ENCODE results near the gene MYO15B.

The MYO15B gene

DNA sequence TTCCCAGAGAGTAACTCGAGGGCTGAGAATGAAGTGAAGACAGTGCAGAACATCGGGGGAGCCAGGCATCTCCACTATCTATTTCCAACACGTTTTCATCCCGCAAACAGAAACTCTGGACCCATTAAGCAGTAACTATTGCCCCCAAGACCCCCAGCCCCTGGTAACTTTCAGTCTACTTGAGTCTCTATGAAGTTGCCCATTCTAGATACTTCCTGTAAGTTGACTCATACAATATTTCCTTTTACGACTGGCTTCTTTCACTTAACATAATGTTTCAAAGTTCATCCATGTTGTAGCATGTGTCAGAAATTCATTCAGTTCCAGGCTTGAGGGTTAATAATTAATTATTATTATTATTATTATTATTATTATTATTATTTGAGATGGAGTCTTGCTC lies 19.5 kb downstream of the MYO15B start:
- H3K36me3 ChIP-seq (ENCODE audit: insufficient read depth, low read length), result no peaks in the 10 kb centered on the region
- no peaks in the 10 kb centered on the region for H3F3A ChIP-seq (ENCODE audit: insufficient read depth, low read length)

DNA sequence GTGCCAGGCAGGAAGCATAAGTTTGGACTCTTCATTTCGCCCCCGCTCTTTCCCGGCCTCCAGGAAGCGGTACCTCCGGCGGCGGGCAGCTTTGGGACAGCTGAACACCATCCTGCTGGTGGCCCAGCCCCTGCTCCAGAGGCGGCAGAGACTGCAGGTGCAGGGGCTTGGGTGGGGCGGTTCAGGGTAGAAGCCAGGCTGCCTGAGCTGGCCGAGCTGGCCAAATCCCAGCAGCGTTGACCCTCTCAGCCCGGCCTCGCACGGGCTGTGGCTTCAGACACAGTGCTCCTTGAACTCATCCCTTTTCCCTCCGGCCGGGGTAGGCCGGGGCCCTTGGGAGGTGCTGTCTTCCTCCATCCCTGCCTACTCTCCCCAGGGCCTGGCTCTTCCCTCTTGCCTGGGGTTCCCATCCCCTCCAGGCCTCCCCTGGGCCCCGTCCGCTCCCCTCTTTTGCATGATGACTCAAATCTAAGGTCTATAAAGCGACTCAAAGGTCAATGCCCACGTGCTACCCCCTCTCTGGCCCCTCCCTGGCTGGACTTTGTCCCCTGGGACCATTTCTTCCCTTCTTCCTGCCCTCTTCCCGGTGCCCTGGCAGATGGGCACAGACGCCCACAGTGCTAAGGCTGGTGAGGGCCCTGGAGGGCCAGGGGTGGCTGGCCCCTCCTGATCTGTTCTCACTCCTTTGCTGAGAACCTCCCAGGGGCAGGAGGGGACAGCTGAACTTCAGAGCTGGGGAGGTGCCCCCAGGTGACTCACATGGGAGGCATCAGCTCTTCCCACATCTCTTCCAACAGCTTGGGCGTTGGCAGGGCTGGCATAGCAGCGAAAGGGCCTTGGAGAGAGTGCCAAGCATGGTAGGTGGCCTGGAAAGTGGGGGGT lies 22.7 kb downstream of the MYO15B start:
- Histone ChIP-seq H2AFZ (ENCODE audit: low read length) (no peak overlapping the region), H3K9ac (ENCODE audit: low read length) (no peak overlapping the region), H3K4me1 (ENCODE audit: insufficient read depth, low read length, severe bottlenecking) (no peaks in the 10 kb centered on the region), H3K79me2 (ENCODE audit: insufficient read depth, low read length) (no peaks in the 10 kb centered on the region), H3K4me2 (ENCODE audit: low read length) (no peak overlapping the region), H3K27ac (ENCODE audit: low read depth, low read length, poor library complexity, severe bottlenecking) (no peak overlapping the region), H3F3A (ENCODE audit: insufficient read depth, low read length) (no peaks in the 10 kb centered on the region), H3K36me3 (ENCODE audit: insufficient read depth, low read length) (no peaks in the 10 kb centered on the region), H3K9me3 (ENCODE audit: low read length) (no peaks in the 10 kb centered on the region), H3K9me2 (ENCODE audit: low read depth, low read length) (no peaks in the 10 kb centered on the region), H3K4me3 (ENCODE audit: low read depth, low read length, poor library complexity, severe bottlenecking) (no peak overlapping the region), H4K20me1 (ENCODE audit: insufficient read depth, low read length) (no peaks in the 10 kb centered on the region), H3K27me3 (ENCODE audit: insufficient read depth, low read length) (peaks cover 6% of the 10 kb centered on the region; the same call in 1 of the 2 replicates)
- TF ChIP-seq EZH2 (IDR thresholded peaks at IDR 0.05; ENCODE audit: borderline replicate concordance, low read length), result no peak
- TF ChIP-seq, protein P1, sequence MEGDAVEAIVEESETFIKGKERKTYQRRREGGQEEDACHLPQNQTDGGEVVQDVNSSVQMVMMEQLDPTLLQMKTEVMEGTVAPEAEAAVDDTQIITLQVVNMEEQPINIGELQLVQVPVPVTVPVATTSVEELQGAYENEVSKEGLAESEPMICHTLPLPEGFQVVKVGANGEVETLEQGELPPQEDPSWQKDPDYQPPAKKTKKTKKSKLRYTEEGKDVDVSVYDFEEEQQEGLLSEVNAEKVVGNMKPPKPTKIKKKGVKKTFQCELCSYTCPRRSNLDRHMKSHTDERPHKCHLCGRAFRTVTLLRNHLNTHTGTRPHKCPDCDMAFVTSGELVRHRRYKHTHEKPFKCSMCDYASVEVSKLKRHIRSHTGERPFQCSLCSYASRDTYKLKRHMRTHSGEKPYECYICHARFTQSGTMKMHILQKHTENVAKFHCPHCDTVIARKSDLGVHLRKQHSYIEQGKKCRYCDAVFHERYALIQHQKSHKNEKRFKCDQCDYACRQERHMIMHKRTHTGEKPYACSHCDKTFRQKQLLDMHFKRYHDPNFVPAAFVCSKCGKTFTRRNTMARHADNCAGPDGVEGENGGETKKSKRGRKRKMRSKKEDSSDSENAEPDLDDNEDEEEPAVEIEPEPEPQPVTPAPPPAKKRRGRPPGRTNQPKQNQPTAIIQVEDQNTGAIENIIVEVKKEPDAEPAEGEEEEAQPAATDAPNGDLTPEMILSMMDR (IDR thresholded peaks at IDR 0.05; ENCODE audit: low read length), result no peak

More for the DNA sequence above, 19.5 kb downstream of the MYO15B start:
- Histone ChIP-seq H3K27ac (ENCODE audit: low read depth, low read length, poor library complexity, severe bottlenecking) (no peak overlapping the region), H4K20me1 (ENCODE audit: insufficient read depth, low read length) (no peaks in the 10 kb centered on the region), H3K79me2 (ENCODE audit: insufficient read depth, low read length) (no peaks in the 10 kb centered on the region), H3K4me1 (ENCODE audit: insufficient read depth, low read length, severe bottlenecking) (no peaks in the 10 kb centered on the region), H3K4me3 (ENCODE audit: low read depth, low read length, poor library complexity, severe bottlenecking) (no peak overlapping the region), H3K9me2 (ENCODE audit: low read depth, low read length) (no peaks in the 10 kb centered on the region), H3K4me2 (ENCODE audit: low read length) (no peak overlapping the region), H3K9ac (ENCODE audit: low read length) (no peak overlapping the region), H3K9me3 (ENCODE audit: low read length) (no peaks in the 10 kb centered on the region), H3K27me3 (ENCODE audit: insufficient read depth, low read length) (peaks cover 6% of the 10 kb centered on the region; the same call in 1 of the 2 replicates), H2AFZ (ENCODE audit: low read length) (no peak overlapping the region)
- no peak for TF ChIP-seq EZH2 (IDR thresholded peaks at IDR 0.05; ENCODE audit: borderline replicate concordance, low read length)
- TF ChIP-seq, protein P1 (IDR thresholded peaks at IDR 0.05; ENCODE audit: low read length), result no peak

DNA sequence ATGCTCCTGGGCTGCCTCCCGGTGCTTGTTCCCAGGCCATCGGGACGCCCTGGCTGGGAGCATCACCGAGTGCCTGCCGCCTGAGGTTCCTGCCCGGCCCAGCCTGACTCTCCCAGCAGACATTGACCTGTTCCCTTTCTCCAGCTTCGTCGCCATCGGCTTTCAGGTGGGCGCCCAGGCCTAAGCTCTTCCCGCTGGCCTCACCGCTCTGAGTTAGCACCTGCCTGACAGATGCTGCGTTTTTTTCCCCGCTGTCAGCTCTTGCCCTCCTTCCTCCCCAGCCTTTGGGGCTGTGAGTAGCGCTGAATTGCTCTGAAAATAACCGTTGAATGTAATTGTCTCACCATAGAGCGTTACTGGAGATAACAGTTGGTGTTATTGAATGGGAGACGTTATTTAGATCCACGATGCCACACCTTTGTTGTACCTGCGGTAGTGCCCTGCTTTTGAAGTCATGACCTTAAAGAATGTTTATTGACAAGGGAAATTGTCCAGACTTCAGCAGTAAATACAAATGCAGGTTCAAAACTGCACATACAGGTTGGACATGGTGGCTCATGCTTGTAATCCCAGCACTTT lies 24.3 kb downstream of the MYO15B start:
- H3K9me3 ChIP-seq (ENCODE audit: low read length), result no peaks in the 10 kb centered on the region
- no peaks in the 10 kb centered on the region for H4K20me1 ChIP-seq (ENCODE audit: insufficient read depth, low read length)
- no peak overlapping the region for H3K4me3 ChIP-seq (ENCODE audit: low read depth, low read length, poor library complexity, severe bottlenecking)
- no peak overlapping the region for H3K4me2 ChIP-seq (ENCODE audit: low read length)
- TF ChIP-seq EZH2 (IDR thresholded peaks at IDR 0.05; ENCODE audit: borderline replicate concordance, low read length), result no peak
- TF ChIP-seq, protein P1 (IDR thresholded peaks at IDR 0.05; ENCODE audit: low read length), result no peak
- H3K27ac ChIP-seq (ENCODE audit: low read depth, low read length, poor library complexity, severe bottlenecking), result no peak overlapping the region
- H3K9ac ChIP-seq (ENCODE audit: low read length), result no peak overlapping the region
- H2AFZ ChIP-seq (ENCODE audit: low read length), result no peak overlapping the region
- H3K36me3 ChIP-seq (ENCODE audit: insufficient read depth, low read length), result no peaks in the 10 kb centered on the region
- H3F3A ChIP-seq (ENCODE audit: insufficient read depth, low read length), result no peaks in the 10 kb centered on the region
- no peaks in the 10 kb centered on the region for H3K4me1 ChIP-seq (ENCODE audit: insufficient read depth, low read length, severe bottlenecking)
- H3K79me2 ChIP-seq (ENCODE audit: insufficient read depth, low read length), result no peaks in the 10 kb centered on the region
- H3K9me2 ChIP-seq (ENCODE audit: low read depth, low read length), result no peaks in the 10 kb centered on the region
- peaks cover 6% of the 10 kb centered on the region; the same call in 1 of the 2 replicates for H3K27me3 ChIP-seq (ENCODE audit: insufficient read depth, low read length)
